HepG2 (cell line): ENCODE data around the gene RPLP1. TPM values are rescaled to one million over a fixed set of nuclear protein-coding genes. Genes with fewer than 3 reads are reported as not detected.

Source experiments
- ARID3A ChIP-seq: IDR thresholded peaks from 2 replicates; pipeline ENCODE4 v1.6.1; 2012; ENCODE audit warnings: low read depth, low read length, improper control_type of control experiment
- BHLHE40 ChIP-seq: IDR thresholded peaks from 2 replicates; pipeline ENCODE4 v1.6.1; 2011; ENCODE audit warnings: low read length, improper control_type of control experiment
- CENPT ChIP-seq: sonication (generic); formaldehyde crosslinking; IDR thresholded peaks from 2 replicates; pipeline ENCODE4 v1.8.0; 2022; ENCODE audit warnings: low read depth, mild to moderate bottlenecking, moderate library complexity, missing genetic modification reagents
- JARID2 ChIP-seq: sonication (generic); formaldehyde crosslinking; IDR thresholded peaks from 2 replicates; pipeline ENCODE4 v1.8.1; 2023; ENCODE audit warnings: missing genetic modification reagents, inconsistent platforms; ENCODE audit not compliant: insufficient replicate concordance
- KAT8 ChIP-seq: IDR thresholded peaks from 2 replicates; pipeline ENCODE4 v1.6.1; 2016; ENCODE audit warnings: missing genetic modification reagents, missing compliant biosample characterization
- MAFG ChIP-seq: sonication (generic); formaldehyde crosslinking; IDR thresholded peaks from 2 replicates; pipeline ENCODE4 v1.5.1; 2020; ENCODE audit warnings: mild to moderate bottlenecking, missing genetic modification reagents
- POLR2AphosphoS5 ChIP-seq: IDR thresholded peaks from 2 replicates; pipeline ENCODE4 v1.6.1; 2012; ENCODE audit warnings: low read depth, low read length
- PRPF4 ChIP-seq: fragments of 200-400 bp; formaldehyde crosslinking; IDR thresholded peaks from 2 replicates; pipeline ENCODE4 v1.6.1; 2016; ENCODE audit warnings: low read length, low read depth; ENCODE audit not compliant: poor library complexity, severe bottlenecking
- SIN3B ChIP-seq: fragments of 150-350 bp; IDR thresholded peaks from 2 replicates; pipeline ENCODE4 v1.6.1; 2014; ENCODE audit warnings: low read length
- SRY ChIP-seq: sonication (generic); formaldehyde crosslinking; IDR thresholded peaks from 2 replicates; pipeline ENCODE4 v1.8.0; 2022; ENCODE audit warnings: mild to moderate bottlenecking, missing genetic modification reagents
- TGIF2 ChIP-seq: IDR thresholded peaks from 2 replicates; pipeline ENCODE4 v1.6.1; 2016; ENCODE audit warnings: control low read depth, missing compliant biosample characterization
- TOE1 ChIP-seq: sonication (generic); formaldehyde crosslinking; IDR thresholded peaks from 2 replicates; pipeline ENCODE4 v1.4.0; 2020; ENCODE audit warnings: mild to moderate bottlenecking, missing genetic modification reagents
- ZNF101 ChIP-seq: sonication (generic); formaldehyde crosslinking; IDR thresholded peaks from 2 replicates; pipeline ENCODE4 v1.4.0; 2020; ENCODE audit warnings: mild to moderate bottlenecking, low read depth, missing genetic modification reagents, borderline replicate concordance
- ZNF17 ChIP-seq: sonication (generic); formaldehyde crosslinking; IDR thresholded peaks from 2 replicates; pipeline ENCODE4 v1.5.0; 2020; ENCODE audit warnings: mild to moderate bottlenecking, missing genetic modification reagents
- ZNF44 ChIP-seq: sonication (generic); formaldehyde crosslinking; IDR thresholded peaks from 2 replicates; pipeline ENCODE4 v1.5.1; 2020; ENCODE audit warnings: mild to moderate bottlenecking, missing genetic modification reagents
- ZNF543 ChIP-seq: sonication (generic); formaldehyde crosslinking; IDR thresholded peaks from 2 replicates; pipeline ENCODE4 v1.4.0; 2020; ENCODE audit warnings: mild to moderate bottlenecking, missing genetic modification reagents
- ZNF557 ChIP-seq: sonication (generic); formaldehyde crosslinking; IDR thresholded peaks from 2 replicates; pipeline ENCODE4 v1.4.0; 2020; ENCODE audit warnings: missing genetic modification reagents
- ZNF710 ChIP-seq: sonication (generic); formaldehyde crosslinking; IDR thresholded peaks from 2 replicates; pipeline ENCODE4 v1.5.0; 2020; ENCODE audit warnings: mild to moderate bottlenecking, missing genetic modification reagents, borderline replicate concordance
- polyA plus RNA-seq, 8 experiments: library from polyadenylated mRNA; depleted of rRNA in 3 of 8; stranded (reverse) in 7 of 8; unstranded in 1 of 8; fragments of >200 nt; fragmentation: Illumina TruSeq in 4 of 8; extraction: Trizol in 4 of 8; gene quantifications; 2 replicates each; pipeline versions ENCODE4 v1.2.1 to v1.2.3, GENCODE V29; 2011 to 2016; ENCODE audit warnings: low read depth in 4 of 8, missing spikeins in 1 of 8, mixed read lengths in 1 of 8; ENCODE audit not compliant: insufficient read depth in 1 of 8
- total RNA-seq, 5 experiments: library from RNA; depleted of rRNA; stranded (reverse); fragments of >200 nt; fragmentation: Illumina TruSeq; extraction: Trizol; gene quantifications; 2 replicates each; pipeline ENCODE4 v1.2.3, GENCODE V29; 2016; ENCODE audit warnings: low read depth in 1 of 5
- TF ChIP-seq, protein P1 (sequence below): sonication (generic); formaldehyde crosslinking; IDR thresholded peaks from 2 replicates; pipeline ENCODE4 v1.4.0; 2020; ENCODE audit warnings: missing genetic modification reagents, borderline replicate concordance
- TF ChIP-seq, protein P2 (sequence below): sonication (generic); formaldehyde crosslinking; IDR thresholded peaks from 2 replicates; pipeline ENCODE4 v1.5.0; 2020; ENCODE audit warnings: missing genetic modification reagents, mild to moderate bottlenecking, borderline replicate concordance
- TF ChIP-seq, protein P3 (sequence below): sonication (generic); formaldehyde crosslinking; IDR thresholded peaks from 2 replicates; pipeline ENCODE4 v1.4.0; 2020; ENCODE audit warnings: missing genetic modification reagents
- TF ChIP-seq, protein P4 (sequence below): IDR thresholded peaks from 2 replicates; pipeline ENCODE4 v1.6.1; 2016; ENCODE audit warnings: missing genetic modification reagents, missing compliant biosample characterization

The RPLP1 gene
- total and polyA plus RNA-seq, 2 of the 13 experiments (the other 11 are each of a cell fraction or from before 2014, with no cell fraction given), result 817 to 929 TPM

DNA sequence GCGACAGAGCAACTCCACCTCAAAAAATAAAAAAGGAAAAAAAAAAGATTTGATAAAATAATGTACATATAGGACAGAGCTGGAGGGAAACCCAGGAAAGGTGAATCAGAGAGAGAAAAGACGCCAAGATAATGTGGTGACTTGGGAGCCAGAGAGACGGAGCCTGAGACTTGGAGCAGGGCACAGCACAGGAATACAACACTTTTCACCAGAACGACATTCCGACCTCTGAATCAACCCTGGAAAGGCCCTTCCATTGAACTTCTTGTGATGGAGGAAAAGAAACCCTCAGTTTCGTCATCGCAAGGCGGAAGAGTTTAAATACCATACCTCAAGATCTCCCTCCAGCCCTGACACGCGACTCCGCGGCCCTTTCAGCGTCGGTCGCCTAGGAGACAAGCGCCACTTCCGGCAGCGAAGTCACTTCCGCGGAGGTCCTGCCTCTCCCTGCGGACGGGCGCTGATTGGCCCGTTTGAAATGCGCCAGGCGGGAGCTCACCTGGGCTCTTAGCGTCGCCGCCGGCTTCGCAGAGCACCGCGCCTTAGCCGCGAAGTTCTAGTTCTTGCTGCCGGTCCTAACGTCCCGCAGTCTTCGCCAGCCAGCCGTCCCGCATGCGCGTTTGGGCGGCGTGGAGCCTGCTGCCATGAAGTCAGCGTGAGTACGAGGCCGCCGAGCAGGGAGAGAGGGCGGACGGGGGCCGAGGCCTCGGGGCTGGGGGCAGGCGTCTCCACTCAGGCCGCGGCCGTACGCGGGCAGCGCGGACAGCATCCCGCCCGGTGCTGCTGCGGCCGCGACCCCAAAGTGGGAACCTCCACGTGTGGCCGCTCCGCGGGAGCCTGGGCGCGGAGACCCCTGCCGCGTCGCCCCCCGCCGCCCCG lies 38.6 kb upstream of the RPLP1 start, which contains the start of gene KIF23 (continued):
- TF ChIP-seq, protein P1, sequence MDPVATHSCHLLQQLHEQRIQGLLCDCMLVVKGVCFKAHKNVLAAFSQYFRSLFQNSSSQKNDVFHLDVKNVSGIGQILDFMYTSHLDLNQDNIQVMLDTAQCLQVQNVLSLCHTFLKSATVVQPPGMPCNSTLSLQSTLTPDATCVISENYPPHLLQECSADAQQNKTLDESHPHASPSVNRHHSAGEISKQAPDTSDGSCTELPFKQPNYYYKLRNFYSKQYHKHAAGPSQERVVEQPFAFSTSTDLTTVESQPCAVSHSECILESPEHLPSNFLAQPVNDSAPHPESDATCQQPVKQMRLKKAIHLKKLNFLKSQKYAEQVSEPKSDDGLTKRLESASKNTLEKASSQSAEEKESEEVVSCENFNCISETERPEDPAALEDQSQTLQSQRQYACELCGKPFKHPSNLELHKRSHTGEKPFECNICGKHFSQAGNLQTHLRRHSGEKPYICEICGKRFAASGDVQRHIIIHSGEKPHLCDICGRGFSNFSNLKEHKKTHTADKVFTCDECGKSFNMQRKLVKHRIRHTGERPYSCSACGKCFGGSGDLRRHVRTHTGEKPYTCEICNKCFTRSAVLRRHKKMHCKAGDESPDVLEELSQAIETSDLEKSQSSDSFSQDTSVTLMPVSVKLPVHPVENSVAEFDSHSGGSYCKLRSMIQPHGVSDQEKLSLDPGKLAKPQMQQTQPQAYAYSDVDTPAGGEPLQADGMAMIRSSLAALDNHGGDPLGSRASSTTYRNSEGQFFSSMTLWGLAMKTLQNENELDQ (CRISPR knock-in tag), result no peak
- TF ChIP-seq BHLHE40 (no peak; the same call in 1 of the 2 replicates), KAT8 (peak; percentile 62), TGIF2 (peak; percentile 96), JARID2 (CRISPR knock-in tag) (no peak), ZNF101 (CRISPR knock-in tag) (no peak), PRPF4 (no peak), POLR2AphosphoS5 (peak; percentile 63; the same call in 1 of the 2 replicates), ZNF44 (CRISPR knock-in tag) (no peak), ZNF557 (no peak), TOE1 (CRISPR knock-in tag) (no peak), SIN3B (peak; percentile 80), ZNF543 (CRISPR knock-in tag) (no peak), CENPT (CRISPR knock-in tag) (peak; percentile 79; the same call in 1 of the 2 replicates), ZNF17 (CRISPR knock-in tag) (no peak), ARID3A (no peak), ZNF710 (no peak), MAFG (CRISPR knock-in tag) (no peak), SRY (CRISPR knock-in tag) (peak; percentile 76; the same call in 1 of the 2 replicates)
- TF ChIP-seq, protein P2, sequence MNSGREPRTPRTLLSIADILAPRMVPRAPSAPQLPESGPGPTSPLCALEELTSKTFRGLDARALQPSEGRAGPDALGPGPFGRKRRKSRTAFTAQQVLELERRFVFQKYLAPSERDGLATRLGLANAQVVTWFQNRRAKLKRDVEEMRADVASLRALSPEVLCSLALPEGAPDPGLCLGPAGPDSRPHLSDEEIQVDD (CRISPR knock-in tag), result 0 out of 2 replicates have a peak, but pooled peaks have one; percentile 64
- TF ChIP-seq, protein P3, sequence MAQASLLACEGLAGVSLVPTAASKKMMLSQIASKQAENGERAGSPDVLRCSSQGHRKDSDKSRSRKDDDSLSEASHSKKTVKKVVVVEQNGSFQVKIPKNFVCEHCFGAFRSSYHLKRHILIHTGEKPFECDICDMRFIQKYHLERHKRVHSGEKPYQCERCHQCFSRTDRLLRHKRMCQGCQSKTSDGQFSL, result no peak
- TF ChIP-seq, protein P4, sequence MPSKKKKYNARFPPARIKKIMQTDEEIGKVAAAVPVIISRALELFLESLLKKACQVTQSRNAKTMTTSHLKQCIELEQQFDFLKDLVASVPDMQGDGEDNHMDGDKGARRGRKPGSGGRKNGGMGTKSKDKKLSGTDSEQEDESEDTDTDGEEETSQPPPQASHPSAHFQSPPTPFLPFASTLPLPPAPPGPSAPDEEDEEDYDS (CRISPR knock-in tag), result 0 out of 2 replicates have a peak, but pooled peaks have one; percentile 36
